Left ventricle myocardium superior (tissue), 1 donor: ENCODE measurements around the gene CDCA5. TPM values are rescaled to one million over a fixed set of nuclear protein-coding genes. Genes with fewer than 3 reads are reported as not detected.
"Not testable (repeated sequence)": the region's sequence is repeated elsewhere in the genome, so short reads cannot be mapped to it uniquely, and the experiment has no call there.

Source experiments
- ATAC-seq: fragments of 200-7000 bp; cut with Tn5 transposase; one replicate; pipeline ENCODE4 v1.9.1; 2020; ENCODE audit warnings: mild to moderate bottlenecking, moderate library complexity
- DNase-seq: peaks from one replicate; pipeline ENCODE4 v3.0.0-alpha.2; 2020
- intact Hi-C: fragments of 100-400 bp; cut with micrococcal nuclease; formaldehyde crosslinking; loops from one replicate; pipeline ENCODE4 v1.11.0; 2022
- total RNA-seq: library from RNA; stranded (reverse); fragmentation: NEBNext Ultra II Directional; extraction: Animal tissue kit (Norgen Biotek cat#: 25700); gene quantifications from one replicate; pipeline ENCODE4 v1.2.1, GENCODE V29; 2021
- donor health status: DM: no; HTN: yes; CAD: no; lungs with severe emphysema.

CDCA5 gene
- total RNA-seq, 1 donor from 2014 or later: 1.3 TPM

- intact Hi-C loops: no loop called here
- no peak for DNase-seq
- ATAC-seq: no peak
Measured at GRCh38 chr11:65121447-65121864, 37.6 kb upstream of the CDCA5 start.

- ATAC-seq: no peak
- intact Hi-C loops: no loop called here
- DNase-seq: no peak
Measured at GRCh38 chr11:65120831-65121230, 37.0 kb upstream of the CDCA5 start.

- ATAC-seq: no peak
- intact Hi-C loops: no loop called here
- no peak for DNase-seq
Measured at GRCh38 chr11:65119670-65119995, 35.8 kb upstream of the CDCA5 start.

GRCh38 chr11:65118891-65119669 lies 35.2 kb upstream of the CDCA5 start:
- DNase-seq, ATAC-seq, intact Hi-C loops: not testable (repeated sequence)

GRCh38 chr11:65118097-65118837 lies 34.4 kb upstream of the CDCA5 start:
- DNase-seq (no peak), ATAC-seq (no peak)
- intact Hi-C loops: no loop called here

GRCh38 chr11:65117206-65118096 lies 33.6 kb upstream of the CDCA5 start, which contains the start of gene ZNHIT2:
Gene ZNHIT2, minus strand, starts transcription at chr11:65117701. Its CDS starts 48 bp downstream, at chr11:65117653.
- intact Hi-C loops: no loop called here
- ATAC-seq (peak; percentile 84), DNase-seq (peak; percentile 100)

GRCh38 chr11:65116370-65117205 lies 32.7 kb upstream of the CDCA5 start:
- ATAC-seq (peak; percentile 2), DNase-seq (peak; percentile 57)
- intact Hi-C loops: no loop called here

- DNase-seq (no peak), ATAC-seq (no peak)
- intact Hi-C loops: no loop called here
Measured at GRCh38 chr11:65115361-65116082, 31.7 kb upstream of the CDCA5 start.

- no peak for DNase-seq
- intact Hi-C loops: no loop called here
Measured at GRCh38 chr11:65114538-65115171, 30.8 kb upstream of the CDCA5 start.

GRCh38 chr11:65113839-65114238 lies 30.0 kb upstream of the CDCA5 start:
- ATAC-seq (no peak), DNase-seq (no peak)
- intact Hi-C loops: no loop called here

More at GRCh38 chr11:65114538-65115171, 30.8 kb upstream of the CDCA5 start:
- ATAC-seq: no peak

- intact Hi-C loops: no loop called here
- DNase-seq (no peak), ATAC-seq (no peak)
Measured at GRCh38 chr11:65113361-65113756, 29.5 kb upstream of the CDCA5 start.

- intact Hi-C loops: no loop called here
Measured at GRCh38 chr11:65112546-65113360, 28.9 kb upstream of the CDCA5 start.

GRCh38 chr11:65111744-65112545 lies 28.1 kb upstream of the CDCA5 start, which contains the start of gene TM7SF2:
Gene TM7SF2, plus strand, starts transcription at chr11:65111872. Its CDS starts 144 bp downstream, at chr11:65112016.
- peak; percentile 98 for DNase-seq
- intact Hi-C loops: no loop called here
- ATAC-seq: peak; percentile 89

More at GRCh38 chr11:65112546-65113360, 28.9 kb upstream of the CDCA5 start:
- DNase-seq: peak; percentile 84
- peak; percentile 65 for ATAC-seq

GRCh38 chr11:65111159-65111743 lies 27.4 kb upstream of the CDCA5 start:
- ATAC-seq: no peak
- intact Hi-C loops: no loop called here

GRCh38 chr11:65110354-65110861 lies 26.6 kb upstream of the CDCA5 start:
- peak; percentile 90 for DNase-seq
- ATAC-seq: peak; percentile 44
- intact Hi-C loops: no loop called here

More at GRCh38 chr11:65111159-65111743, 27.4 kb upstream of the CDCA5 start:
- DNase-seq: no peak
